Measurements from ENCODE around the gene SNX19. TPM values are rescaled to one million over a fixed set of nuclear protein-coding genes. Genes with fewer than 3 reads are reported as not detected.

Gene SNX19, protein sequence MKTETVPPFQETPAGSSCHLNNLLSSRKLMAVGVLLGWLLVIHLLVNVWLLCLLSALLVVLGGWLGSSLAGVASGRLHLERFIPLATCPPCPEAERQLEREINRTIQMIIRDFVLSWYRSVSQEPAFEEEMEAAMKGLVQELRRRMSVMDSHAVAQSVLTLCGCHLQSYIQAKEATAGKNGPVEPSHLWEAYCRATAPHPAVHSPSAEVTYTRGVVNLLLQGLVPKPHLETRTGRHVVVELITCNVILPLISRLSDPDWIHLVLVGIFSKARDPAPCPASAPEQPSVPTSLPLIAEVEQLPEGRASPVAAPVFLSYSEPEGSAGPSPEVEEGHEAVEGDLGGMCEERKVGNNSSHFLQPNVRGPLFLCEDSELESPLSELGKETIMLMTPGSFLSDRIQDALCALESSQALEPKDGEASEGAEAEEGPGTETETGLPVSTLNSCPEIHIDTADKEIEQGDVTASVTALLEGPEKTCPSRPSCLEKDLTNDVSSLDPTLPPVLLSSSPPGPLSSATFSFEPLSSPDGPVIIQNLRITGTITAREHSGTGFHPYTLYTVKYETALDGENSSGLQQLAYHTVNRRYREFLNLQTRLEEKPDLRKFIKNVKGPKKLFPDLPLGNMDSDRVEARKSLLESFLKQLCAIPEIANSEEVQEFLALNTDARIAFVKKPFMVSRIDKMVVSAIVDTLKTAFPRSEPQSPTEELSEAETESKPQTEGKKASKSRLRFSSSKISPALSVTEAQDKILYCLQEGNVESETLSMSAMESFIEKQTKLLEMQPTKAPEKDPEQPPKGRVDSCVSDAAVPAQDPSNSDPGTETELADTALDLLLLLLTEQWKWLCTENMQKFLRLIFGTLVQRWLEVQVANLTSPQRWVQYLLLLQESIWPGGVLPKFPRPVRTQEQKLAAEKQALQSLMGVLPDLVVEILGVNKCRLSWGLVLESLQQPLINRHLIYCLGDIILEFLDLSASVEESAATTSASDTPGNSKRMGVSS
- 56.1 and 64.0 TPM in 2 replicates for total RNA-seq

DNA sequence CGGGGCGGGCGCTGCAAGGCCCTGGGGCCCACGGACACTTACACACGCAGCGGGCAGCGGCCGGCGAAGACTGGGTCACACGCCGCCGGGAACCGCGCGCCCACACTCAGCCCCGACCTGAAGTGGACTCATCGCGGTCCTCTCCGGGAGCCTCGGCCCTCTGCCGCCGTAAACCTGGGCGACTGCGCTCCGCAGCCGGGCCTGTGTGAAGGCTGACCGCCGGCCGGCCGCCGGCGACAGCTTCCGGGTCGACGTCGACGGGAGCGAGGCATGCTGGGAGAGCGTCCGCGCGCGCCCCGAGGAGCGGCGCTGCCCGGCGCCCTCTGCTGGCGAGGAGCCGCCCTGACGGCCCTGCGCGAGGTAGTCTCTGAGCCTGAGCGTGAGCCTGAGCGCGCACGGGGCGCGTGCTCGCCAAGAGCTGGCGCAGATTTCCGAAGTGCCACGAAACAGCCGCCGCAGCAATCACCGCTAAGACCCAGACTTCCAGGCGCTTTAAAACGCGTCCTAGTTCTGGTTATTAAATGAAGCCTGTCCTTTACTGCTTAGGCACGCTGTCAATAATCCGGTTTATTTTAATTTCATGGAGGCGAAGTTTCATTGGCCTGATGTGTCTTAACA lies at the start of gene SNX19:
Gene SNX19, minus strand, starts transcription at position 242 of the 618 bp plus-strand sequence. CDS start 540 bp downstream, outside the sequence.

